HG02623 (cell line): ENCODE results near the gene RGS3.
"Not testable (repeated sequence)": the region's sequence is repeated elsewhere in the genome, so short reads cannot be mapped to it uniquely, and the experiment has no call there.

ENCODE experiments used
- ATAC-seq: cut with Tn5 transposase; IDR thresholded peaks from one replicate; pipeline ENCODE4 v1.9.1; 2021; ENCODE audit warnings: moderate library complexity; ENCODE audit not compliant: unreplicated experiment

Gene RGS3

DNA sequence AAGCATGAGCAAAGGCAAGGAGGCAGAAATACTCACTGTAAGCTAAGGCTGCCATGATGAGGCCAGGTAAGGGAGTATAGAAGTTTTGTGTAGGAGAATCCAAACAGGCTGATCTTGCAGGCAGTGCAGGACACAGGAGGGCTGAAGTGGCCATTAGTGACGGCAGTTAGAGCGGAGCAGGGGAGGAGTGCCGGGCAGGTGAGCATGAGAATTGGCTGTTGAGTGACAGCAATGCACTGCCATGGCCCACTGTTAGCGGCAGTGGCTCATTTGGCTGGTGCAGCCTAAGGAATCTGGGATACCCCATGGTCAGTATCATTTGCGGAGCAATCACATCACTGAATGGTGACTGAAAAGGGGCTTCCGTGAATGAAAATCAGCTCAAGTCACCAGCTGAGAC lies 22.8 kb downstream of the RGS3 start:
- ATAC-seq = no peak

DNA sequence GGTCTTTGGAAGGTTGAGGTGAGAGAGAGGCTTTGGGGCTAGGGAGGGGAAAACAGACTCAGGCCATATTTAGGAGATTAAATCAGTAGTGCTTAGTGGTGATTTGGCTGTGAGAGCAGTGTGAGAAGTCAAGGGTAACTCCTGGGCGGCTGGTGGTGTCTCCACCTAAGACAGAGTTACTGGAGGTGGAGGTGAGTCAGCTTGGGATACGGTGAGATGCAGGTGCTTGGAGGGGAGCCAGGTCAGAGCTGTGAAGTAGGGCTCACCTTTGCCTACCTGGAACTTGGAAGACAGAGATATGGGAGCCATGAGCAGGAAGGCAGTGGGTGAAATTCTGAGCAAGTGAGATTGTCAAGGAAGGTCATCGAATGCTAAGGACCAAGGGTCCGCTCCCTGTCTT lies 24.5 kb downstream of the RGS3 start:
- ATAC-seq = no peak

- no peak for ATAC-seq
These were observed 25.0 kb downstream of the RGS3 start for GRCh38 chr9:113488490-113488889.

GRCh38 chr9:113491147-113491546 lies 27.6 kb downstream of the RGS3 start:
- ATAC-seq = not testable (repeated sequence)

DNA sequence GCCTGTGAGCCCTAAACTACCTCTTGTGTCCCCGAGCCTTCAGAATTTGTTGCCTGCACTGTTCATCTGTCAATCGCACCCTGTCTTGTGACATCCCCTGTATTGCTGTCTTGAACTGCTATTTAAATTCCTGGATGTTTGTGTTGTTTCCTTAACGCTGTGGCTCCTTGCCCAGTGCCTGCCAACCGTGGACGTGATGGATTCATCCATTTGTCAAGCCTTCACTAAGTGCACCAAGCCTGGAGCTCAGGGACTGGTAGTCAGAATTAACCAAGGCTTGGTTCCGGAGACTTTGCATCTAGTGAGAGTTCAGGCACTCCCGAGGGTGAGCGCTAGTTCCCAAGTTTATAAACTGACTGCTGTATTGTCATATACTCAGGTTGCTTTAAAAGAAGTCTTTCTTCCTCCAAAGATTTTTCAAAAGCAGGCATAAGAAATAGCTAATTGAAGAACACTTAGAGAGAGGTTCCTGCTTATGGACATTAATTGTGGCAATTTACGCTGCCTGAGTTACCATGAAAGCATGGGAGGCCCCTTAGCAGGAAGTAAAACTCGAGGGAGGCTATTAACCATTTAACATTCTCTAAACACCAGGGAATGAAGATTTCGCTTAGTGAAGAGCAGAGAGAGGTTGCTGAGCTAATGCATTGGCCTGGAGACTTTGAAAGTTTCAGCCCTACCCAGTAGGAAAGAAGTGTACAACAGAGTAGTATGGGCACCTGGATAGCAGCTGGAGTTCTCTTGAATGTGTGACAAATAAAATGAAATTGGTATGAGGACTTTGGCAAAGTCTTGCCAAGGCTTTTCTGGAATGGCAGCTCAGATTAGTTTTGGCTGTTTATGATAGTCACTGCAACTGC lies 29.0 kb downstream of the RGS3 start:
- no peak for ATAC-seq

GRCh38 chr9:113493203-113493520 lies 29.6 kb downstream of the RGS3 start:
- ATAC-seq = no peak

DNA sequence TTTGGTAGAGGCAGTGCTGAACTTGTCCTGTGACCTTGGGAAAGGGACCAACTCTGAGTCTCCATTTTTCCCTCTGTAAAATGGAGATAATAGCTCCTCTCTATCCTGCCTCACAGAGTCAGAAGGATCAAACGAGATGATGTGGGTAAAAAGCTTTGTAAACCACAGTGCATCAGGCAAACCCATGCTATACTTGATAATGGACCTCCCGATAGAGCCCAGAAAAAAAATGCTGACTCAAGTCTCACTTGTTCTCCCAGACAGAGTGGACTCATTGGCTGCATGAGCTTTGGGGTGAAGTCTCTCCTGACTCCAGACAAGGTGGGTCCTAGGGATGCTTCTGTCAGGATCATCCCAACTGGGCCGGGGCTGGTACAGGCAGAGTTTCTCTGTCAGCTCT lies 32.0 kb downstream of the RGS3 start:
- ATAC-seq = no peak

DNA sequence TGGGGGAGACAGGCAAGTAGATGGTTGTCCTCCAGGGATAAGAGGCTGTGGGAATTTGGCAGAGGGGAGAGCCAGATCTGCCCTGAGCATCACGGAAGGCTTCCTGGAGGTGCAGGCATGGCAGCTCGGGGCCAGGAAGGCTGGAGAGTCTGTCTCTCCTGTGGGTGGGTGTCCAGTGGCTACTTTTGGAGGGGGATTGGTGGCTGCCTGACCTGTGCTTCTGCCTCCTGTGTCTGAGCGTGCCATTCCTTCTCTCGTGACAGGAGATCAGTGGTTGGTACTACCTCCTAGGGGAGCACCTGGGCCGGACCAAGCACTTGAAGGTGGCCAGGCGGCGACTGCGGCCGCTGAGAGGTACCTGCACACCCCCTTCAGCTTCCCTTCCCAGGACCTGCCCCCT lies 33.5 kb downstream of the RGS3 start:
- no peak for ATAC-seq

DNA sequence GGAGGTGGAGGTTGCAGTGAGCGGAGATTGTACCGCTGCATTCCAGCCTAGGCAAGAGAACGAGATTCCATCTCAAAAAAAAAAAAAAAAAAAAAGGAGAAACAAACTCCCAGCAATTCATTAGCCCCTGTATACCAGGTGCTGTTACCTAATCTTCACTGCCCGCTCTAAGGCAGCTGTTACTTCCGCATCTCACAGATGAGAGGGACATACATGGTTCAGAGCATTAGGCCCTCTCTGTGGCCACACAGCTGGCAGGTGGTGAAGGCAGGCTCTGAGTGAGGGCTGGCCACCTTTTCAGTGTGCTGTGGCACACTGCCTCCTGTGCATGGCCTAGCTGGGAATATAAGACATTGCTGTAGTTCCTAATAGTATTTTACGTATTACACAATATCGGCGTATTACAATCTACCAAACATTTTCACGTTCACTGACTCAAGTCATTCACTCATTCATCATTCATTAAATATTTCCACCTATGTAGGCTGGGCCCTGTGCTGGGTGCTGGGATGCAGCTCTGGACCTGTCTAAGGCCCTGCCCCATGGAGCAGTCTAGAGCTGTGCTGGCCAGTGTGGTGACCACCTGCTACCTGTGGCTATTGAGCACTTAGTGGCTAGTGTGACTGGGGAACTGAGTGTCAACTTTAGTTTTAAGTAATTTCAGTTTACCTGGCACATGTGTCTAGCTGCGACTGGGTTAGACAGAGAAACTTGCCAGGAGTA lies 35.8 kb downstream of the RGS3 start:
- ATAC-seq = no peak

GRCh38 chr9:113499876-113500497 lies 36.5 kb downstream of the RGS3 start:
- ATAC-seq = no peak

DNA sequence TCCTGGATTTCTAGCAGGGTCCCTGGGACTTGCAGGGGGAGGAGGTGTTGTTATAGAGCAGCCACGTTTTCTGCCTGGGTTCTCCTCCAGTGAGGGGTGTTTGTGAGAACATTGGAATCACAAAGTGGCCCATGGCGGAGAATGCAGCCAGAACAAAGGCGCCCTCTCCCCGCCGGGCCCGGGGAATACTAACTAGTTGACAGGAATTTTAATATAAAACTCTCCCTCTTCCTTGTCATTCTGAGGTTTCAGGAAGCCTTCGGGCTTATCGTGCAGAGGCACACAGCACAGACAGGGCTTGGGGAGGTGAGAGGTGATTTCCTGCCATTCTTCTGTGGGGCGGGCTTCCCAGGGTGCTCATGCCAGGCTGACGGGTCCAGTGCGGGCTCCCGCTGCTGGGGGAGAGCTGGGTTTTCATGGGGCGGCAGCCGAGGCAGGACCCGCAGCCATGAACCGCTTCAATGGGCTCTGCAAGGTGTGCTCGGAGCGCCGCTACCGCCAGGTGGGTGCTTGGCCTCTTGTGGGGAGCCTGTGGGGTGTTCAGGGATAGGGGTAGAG lies 37.7 kb downstream of the RGS3 start:
- no peak for ATAC-seq

DNA sequence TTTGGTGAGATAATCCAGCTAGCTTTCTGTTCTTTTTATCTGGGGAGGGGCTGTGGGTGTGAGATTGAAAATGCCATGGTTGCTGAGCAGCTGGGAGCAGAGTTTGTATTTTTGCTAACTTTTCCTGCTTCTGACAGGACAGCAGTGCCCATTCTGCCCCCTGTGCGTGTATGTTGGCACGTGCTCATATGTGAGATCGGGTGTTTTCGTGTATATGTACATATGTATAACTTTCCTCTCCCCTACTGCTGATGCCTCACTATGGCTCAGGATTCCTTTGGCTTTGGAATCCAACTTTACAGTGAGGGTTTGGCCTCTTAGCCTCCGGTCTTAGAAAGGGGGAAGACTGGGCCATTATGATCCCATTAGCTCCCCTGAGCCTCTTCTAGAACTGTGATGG lies 38.3 kb downstream of the RGS3 start:
- no peak for ATAC-seq

- ATAC-seq = no peak
These were observed 39.0 kb downstream of the RGS3 start for GRCh38 chr9:113502427-113503034.

DNA sequence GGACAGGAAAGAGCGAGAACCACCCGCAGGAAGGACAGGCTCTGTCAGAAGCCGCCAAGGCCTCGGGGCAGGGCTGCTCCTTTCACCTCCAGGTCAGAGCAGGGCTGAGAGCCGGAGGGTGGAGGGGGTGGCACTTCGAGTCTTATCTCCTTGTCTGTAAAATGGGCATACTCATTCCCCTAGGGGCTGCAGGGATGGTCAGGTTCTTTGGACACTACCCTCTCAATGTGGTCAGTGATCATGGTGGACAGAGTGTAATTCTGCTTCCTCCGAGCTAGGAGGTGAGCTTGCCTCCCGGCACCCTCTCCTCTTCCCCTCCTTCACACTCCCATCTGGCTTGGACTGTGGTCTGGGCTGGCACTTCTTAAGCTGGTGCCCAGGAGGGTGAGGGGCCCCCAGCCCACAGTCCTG lies 39.6 kb downstream of the RGS3 start:
- ATAC-seq = no peak

- no peak for ATAC-seq
These were observed 40.2 kb downstream of the RGS3 start for GRCh38 chr9:113503613-113504211.

DNA sequence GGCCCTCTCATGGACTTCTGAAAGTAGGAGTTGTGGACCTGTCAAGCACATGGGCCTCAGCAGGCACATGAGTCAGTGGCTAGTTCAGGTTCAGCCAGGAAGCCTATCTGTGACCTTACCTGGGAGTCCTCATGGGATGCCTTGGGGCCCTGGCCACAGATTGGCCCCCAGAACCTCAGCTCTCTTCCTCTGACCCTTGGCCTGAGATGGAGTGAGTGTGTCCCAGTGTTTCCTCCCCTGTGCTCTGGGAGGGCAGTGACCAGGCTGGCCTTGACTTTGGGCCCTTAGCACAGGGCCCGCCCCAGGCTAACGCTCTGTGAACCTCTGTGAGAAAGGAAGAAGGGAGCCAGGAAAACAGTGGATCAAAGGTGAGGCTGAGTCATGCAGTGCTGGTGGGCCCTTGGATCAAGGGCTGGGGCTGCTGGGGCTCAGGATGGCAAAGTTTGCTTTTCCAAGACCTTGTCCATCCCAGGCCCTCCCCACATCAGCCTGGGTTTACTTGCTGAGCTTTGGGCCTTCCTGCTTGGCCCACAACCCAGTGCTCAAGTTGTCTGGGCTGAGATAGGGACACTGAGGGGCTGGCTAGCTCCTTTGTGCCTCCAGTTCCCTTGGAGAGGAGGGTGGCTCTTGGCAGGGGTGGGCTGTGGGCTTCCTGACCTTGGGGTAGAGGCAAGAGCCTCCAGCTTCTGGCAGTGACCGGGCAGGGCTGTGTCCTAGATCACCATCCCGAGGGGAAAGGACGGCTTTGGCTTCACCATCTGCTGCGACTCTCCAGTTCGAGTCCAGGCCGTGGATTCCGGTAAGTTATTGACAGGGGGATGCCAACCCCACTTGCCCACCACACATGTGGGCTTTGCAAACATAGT lies 41.4 kb downstream of the RGS3 start:
- ATAC-seq = no peak

GRCh38 chr9:113506090-113506589 lies 42.6 kb downstream of the RGS3 start:
- no peak for ATAC-seq

- no peak for ATAC-seq
These were observed 43.7 kb downstream of the RGS3 start for GRCh38 chr9:113507256-113507655.

GRCh38 chr9:113508111-113508749 lies 44.7 kb downstream of the RGS3 start:
- ATAC-seq = no peak
